Stimulated activated CD8-positive, alpha-beta memory T cell treated with anti-CD3 and anti-CD28 coated beads, Interleukin-4, amount 100 ng/mL, for 4 hours (primary cell): ENCODE measurements around the gene ADCY6.

Source experiments
- DNase-seq, 2 donors: peaks; one replicate each; pipeline ENCODE4 v3.0.0-alpha.2; 2020; ENCODE audit warnings: low read depth in 2 of 2, low spot score in 1 of 2

ADCY6 gene

GRCh38 chr12:48788854-48789775, at the start of gene ADCY6:
Gene ADCY6 (minus strand): TSS chr12:48789089. CDS start chr12:48783434, 5,655 bp downstream.
- no peak for DNase-seq

GRCh38 chr12:48838048-48838447, 49.2 kb upstream of the ADCY6 start:
- no peak for DNase-seq

DNA sequence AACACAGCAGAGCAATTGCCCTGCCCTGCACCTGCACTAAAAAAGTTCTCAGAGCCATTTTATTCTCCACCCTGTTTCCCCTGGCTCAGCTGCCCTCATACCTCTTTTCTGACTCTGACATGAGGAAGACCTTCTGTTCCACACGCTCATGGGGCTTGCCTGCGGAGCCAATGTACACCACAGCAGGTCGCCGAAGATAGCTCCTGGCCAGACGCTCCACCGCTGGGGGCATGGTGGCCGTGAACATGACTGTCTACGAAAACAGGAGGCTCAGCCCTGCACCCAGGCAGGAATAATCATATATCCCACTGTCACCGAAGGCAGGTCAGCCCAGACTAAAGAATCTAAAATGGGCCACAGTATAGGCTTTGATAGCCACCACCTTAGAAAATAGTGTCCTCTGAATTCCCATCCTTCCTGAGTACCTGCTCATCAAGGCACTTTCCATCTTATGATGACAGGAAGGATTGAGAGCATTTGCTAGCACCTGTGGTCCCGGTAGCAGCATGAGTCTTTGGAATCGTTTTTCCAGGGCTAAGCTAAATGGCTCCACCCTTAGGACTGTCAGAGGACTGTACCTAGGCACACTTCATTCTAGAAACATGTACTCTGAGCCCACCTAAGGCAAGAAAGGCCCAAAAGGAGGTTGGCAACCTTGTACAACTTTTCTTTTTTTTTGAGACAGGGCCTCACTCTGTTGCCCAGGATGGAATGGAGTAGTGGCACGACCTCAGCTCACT, 43.6 kb upstream of the ADCY6 start:
- no peak for DNase-seq

GRCh38 chr12:48831257-48831656, 42.4 kb upstream of the ADCY6 start:
- no peak for DNase-seq

- DNase-seq = no peak
These were observed 40.1 kb upstream of the ADCY6 start for GRCh38 chr12:48828841-48829575.

GRCh38 chr12:48828293-48828692, 39.4 kb upstream of the ADCY6 start:
- no peak for DNase-seq

DNA sequence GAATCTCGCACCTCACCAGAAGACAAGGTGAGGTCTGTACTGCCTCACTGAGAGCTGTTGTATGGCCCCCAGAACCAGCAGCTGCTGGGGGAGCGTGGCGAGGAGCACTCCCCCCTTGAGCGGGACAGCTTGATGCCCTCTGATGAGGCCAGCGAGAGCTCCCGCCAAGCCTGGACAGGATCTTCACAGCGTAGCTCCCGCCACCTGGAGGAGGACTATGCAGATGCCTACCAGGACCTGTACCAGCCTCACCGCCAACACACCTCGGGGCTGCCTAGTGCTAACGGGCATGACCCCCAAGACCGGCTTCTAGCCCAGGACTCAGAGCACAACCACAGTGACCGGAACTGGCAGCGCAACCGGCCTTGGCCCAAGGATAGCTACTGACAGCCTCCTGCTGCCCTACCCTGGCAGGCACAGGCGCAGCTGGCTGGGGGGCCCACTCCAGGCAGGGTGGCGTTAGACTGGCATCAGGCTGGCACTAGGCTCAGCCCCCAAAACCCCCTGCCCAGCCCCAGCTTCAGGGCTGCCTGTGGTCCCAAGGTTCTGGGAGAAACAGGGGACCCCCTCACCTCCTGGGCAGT, 38.7 kb upstream of the ADCY6 start:
- no peak for DNase-seq

DNA sequence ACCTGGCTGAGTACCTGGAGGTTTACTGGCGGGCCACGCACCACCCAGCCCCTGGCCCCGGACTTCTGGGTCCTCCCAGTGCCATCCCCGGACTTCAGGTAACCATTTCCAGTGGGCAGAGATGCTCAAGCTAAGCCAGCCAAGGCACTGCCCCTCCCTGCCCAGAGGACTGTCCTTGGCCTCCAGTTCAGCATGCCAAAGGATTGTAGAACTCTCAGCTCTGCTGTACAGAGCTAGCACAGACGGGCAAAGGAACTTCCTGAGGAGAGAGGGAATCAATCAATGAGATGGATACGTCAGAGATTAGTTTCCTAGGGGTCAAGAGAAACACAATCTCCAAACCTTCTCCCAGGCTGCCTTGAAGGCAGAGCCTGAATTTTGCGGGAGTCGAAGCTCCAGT, 38.1 kb upstream of the ADCY6 start:
- no peak for DNase-seq

GRCh38 chr12:48826209-48826855, 37.4 kb upstream of the ADCY6 start:
- DNase-seq = no peak

GRCh38 chr12:48824905-48825304, 36.0 kb upstream of the ADCY6 start:
- DNase-seq = no peak

- DNase-seq = no peak
These were observed 35.2 kb upstream of the ADCY6 start for GRCh38 chr12:48824112-48824511.

DNA sequence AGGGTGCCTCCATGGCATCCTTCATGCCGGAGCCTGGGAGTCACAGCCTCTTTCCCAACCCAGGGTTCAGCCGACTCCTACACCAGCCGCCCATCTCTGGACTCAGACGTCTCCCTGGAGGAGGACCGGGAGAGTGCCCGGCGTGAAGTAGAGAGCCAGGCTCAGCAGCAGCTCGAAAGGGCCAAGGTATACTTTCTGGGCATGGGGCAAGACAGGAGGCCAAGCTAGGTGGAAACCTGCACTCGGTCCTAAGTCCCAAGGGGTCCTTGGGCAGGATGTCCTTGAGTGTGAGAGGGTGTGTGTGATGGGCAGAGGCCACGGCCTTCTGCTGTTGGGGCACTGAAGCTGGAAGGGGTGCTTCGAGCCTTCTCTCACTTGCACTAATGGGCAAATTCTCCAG, 34.4 kb upstream of the ADCY6 start:
- no peak for DNase-seq

- DNase-seq = no peak
These were observed 33.8 kb upstream of the ADCY6 start for GRCh38 chr12:48822711-48823110.

GRCh38 chr12:48822139-48822538, 33.2 kb upstream of the ADCY6 start:
- no peak for DNase-seq

GRCh38 chr12:48819986-48820725, 31.3 kb upstream of the ADCY6 start:
- DNase-seq = no peak

DNA sequence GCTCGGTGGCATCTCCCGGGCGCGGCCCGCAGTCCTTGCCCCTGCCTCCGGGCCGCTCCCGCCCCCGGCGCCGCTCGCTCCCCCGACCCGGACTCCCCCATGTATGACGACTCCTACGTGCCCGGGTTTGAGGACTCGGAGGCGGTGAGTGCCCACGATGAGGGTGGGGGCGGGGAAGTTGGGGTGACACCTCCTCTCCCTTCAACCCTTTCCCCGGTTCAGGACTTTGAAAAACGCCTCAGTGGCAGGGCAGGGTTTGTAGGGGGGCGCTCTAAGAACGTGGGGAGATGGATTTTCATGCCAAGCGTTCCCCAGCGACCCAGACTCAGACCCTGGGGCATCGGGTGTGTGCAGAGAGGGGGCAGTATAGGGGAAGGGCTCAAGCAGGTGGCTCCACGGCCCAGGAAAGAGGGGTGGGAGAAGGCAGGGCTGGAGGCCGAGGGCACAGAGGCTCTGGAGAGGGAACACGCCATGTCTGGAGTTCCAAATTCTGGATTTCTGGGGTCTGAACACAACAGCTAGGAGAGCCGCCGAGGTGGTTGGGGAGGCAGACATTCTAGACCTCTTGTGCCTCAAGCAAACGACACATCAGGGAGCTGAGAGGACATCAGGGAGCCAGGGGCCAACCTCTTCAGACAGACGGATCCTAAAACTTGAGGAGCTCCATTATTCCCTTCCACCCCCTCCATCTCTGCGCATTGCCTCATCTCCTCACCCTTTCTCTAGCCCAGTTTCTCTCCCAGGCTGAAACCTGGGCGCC, 30.1 kb upstream of the ADCY6 start:
- DNase-seq = no peak

DNA sequence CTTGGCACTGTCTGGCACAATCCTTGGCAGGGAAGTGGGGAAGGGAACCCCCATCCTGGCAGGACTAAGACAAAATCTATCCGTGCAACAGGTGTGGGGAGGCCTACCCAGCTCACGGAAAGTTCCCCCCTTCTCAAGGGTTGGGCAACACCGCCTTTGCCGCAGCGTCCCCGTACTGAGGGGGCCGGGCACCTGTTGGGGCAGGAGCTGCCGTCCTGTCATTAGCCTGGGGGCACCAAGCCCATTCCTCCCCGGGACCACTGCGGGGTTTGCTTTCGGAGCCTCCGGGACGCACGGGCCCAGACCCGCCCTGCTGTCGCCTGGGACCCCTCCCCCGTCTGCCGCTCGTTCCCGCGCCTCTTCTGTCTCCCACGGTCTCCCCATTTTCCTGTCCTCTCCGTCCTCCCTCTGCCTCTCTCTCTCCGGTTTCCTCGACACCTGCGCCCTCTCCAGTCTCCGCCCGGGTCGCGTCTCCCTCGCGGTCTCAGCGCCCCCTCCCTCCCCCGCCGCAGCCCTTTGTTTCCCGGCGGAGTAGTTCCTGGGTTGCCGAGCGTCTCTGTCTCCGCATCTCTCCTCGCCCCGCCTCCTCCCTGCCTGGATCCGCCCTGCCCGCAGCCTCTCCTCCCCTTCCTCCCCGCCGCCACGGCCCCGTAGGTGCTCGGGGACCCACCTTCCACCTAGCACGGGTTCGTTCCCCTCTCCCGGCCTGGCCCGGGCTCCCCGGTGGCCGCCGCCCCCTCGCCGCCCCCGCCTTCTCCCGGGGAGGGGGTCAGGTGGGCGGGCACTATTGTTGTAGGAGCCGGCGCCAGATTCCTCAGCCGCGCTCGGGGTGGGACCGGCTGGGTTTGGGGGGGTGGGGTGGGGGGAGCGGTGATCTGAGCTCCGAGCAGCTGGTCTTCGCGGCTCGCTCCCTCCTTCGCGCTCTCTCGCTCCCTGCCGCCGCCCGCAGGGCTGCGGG, 29.3 kb upstream of the ADCY6 start, which contains the start of gene CACNB3:
TSS of gene CACNB3 (plus strand) at position 624 of the 958 bp plus-strand sequence. CDS start 434 bp downstream, outside the sequence.
- peak; percentile 50 to 57 for DNase-seq
